ENCODE data around the gene BMP7. TPM values are rescaled to one million over a fixed set of nuclear protein-coding genes. Genes with fewer than 3 reads are reported as not detected.

BMP7 gene
- total and polyA plus RNA-seq, 2 experiments from 2014 or later: 15.9 to 22.8 TPM

GRCh38 chr20:57163041-57163440 is 103.4 kb downstream of the BMP7 start:
- H3K4me3 ChIP-seq: no peak overlapping the region
- no peak overlapping the region for H2AFZ ChIP-seq
- H3K36me3 ChIP-seq (ENCODE audit: insufficient read depth): no peaks in the 10 kb centered on the region
- DNase-seq (ENCODE audit: low spot score) (no peak), ATAC-seq (no peak)
- TF ChIP-seq, protein P1, sequence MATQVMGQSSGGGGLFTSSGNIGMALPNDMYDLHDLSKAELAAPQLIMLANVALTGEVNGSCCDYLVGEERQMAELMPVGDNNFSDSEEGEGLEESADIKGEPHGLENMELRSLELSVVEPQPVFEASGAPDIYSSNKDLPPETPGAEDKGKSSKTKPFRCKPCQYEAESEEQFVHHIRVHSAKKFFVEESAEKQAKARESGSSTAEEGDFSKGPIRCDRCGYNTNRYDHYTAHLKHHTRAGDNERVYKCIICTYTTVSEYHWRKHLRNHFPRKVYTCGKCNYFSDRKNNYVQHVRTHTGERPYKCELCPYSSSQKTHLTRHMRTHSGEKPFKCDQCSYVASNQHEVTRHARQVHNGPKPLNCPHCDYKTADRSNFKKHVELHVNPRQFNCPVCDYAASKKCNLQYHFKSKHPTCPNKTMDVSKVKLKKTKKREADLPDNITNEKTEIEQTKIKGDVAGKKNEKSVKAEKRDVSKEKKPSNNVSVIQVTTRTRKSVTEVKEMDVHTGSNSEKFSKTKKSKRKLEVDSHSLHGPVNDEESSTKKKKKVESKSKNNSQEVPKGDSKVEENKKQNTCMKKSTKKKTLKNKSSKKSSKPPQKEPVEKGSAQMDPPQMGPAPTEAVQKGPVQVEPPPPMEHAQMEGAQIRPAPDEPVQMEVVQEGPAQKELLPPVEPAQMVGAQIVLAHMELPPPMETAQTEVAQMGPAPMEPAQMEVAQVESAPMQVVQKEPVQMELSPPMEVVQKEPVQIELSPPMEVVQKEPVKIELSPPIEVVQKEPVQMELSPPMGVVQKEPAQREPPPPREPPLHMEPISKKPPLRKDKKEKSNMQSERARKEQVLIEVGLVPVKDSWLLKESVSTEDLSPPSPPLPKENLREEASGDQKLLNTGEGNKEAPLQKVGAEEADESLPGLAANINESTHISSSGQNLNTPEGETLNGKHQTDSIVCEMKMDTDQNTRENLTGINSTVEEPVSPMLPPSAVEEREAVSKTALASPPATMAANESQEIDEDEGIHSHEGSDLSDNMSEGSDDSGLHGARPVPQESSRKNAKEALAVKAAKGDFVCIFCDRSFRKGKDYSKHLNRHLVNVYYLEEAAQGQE (IDR thresholded peaks at IDR 0.05; ENCODE audit: unreplicated experiment): no peak
- no peak for TF ChIP-seq CREB1 (CRISPR knock-in tag; IDR thresholded peaks at IDR 0.05; ENCODE audit: low read depth)
- no peak for TF ChIP-seq EZH2 (IDR thresholded peaks at IDR 0.05; ENCODE audit: low read depth, unreplicated experiment)
- TF ChIP-seq STAT1 (IDR thresholded peaks at IDR 0.05; ENCODE audit: unreplicated experiment): no peak
- TF ChIP-seq EZH2phosphoT487 (IDR thresholded peaks at IDR 0.05; ENCODE audit: unreplicated experiment): no peak
- no peak for TF ChIP-seq POLR2AphosphoS5 (IDR thresholded peaks at IDR 0.05; ENCODE audit: low read depth)
- no peak for TF ChIP-seq ETS1 (IDR thresholded peaks at IDR 0.05)
- no peak for TF ChIP-seq NANOG (IDR thresholded peaks at IDR 0.05; ENCODE audit: borderline replicate concordance)
- TF ChIP-seq, protein P2, sequence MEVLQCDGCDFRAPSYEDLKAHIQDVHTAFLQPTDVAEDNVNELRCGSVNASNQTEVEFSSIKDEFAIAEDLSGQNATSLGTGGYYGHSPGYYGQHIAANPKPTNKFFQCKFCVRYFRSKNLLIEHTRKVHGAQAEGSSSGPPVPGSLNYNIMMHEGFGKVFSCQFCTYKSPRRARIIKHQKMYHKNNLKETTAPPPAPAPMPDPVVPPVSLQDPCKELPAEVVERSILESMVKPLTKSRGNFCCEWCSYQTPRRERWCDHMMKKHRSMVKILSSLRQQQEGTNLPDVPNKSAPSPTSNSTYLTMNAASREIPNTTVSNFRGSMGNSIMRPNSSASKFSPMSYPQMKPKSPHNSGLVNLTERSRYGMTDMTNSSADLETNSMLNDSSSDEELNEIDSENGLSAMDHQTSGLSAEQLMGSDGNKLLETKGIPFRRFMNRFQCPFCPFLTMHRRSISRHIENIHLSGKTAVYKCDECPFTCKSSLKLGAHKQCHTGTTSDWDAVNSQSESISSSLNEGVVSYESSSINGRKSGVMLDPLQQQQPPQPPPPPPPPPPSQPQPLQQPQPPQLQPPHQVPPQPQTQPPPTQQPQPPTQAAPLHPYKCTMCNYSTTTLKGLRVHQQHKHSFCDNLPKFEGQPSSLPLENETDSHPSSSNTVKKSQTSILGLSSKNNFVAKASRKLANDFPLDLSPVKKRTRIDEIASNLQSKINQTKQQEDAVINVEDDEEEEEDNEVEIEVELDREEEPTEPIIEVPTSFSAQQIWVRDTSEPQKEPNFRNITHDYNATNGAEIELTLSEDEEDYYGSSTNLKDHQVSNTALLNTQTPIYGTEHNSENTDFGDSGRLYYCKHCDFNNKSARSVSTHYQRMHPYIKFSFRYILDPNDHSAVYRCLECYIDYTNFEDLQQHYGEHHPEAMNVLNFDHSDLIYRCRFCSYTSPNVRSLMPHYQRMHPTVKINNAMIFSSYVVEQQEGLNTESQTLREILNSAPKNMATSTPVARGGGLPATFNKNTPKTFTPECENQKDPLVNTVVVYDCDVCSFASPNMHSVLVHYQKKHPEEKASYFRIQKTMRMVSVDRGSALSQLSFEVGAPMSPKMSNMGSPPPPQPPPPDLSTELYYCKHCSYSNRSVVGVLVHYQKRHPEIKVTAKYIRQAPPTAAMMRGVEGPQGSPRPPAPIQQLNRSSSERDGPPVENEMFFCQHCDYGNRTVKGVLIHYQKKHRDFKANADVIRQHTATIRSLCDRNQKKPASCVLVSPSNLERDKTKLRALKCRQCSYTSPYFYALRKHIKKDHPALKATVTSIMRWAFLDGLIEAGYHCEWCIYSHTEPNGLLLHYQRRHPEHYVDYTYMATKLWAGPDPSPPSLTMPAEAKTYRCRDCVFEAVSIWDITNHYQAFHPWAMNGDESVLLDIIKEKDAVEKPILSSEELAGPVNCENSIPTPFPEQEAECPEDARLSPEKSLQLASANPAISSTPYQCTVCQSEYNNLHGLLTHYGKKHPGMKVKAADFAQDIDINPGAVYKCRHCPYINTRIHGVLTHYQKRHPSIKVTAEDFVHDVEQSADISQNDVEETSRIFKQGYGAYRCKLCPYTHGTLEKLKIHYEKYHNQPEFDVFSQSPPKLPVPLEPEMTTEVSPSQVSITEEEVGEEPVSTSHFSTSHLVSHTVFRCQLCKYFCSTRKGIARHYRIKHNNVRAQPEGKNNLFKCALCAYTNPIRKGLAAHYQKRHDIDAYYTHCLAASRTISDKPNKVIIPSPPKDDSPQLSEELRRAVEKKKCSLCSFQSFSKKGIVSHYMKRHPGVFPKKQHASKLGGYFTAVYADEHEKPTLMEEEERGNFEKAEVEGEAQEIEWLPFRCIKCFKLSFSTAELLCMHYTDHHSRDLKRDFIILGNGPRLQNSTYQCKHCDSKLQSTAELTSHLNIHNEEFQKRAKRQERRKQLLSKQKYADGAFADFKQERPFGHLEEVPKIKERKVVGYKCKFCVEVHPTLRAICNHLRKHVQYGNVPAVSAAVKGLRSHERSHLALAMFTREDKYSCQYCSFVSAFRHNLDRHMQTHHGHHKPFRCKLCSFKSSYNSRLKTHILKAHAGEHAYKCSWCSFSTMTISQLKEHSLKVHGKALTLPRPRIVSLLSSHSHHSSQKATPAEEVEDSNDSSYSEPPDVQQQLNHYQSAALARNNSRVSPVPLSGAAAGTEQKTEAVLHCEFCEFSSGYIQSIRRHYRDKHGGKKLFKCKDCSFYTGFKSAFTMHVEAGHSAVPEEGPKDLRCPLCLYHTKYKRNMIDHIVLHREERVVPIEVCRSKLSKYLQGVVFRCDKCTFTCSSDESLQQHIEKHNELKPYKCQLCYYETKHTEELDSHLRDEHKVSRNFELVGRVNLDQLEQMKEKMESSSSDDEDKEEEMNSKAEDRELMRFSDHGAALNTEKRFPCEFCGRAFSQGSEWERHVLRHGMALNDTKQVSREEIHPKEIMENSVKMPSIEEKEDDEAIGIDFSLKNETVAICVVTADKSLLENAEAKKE (CRISPR knock-in tag; IDR thresholded peaks at IDR 0.05): no peak
- no peak for TF ChIP-seq ZNF331 (CRISPR knock-in tag; IDR thresholded peaks at IDR 0.05; ENCODE audit: low read depth)
- no peak for TF ChIP-seq JUNB (IDR thresholded peaks at IDR 0.05; ENCODE audit: unreplicated experiment)
- TF ChIP-seq CTCF (conservative IDR thresholded peaks at IDR 0.05; ENCODE audit: low read depth in 2 of 2): no peak
- no peak for TF ChIP-seq ZNF114 (CRISPR knock-in tag; IDR thresholded peaks at IDR 0.05)
- no peak overlapping the region for H3K27ac Mint-ChIP-seq
- H3K27me3 Mint-ChIP-seq (ENCODE audit: insufficient read depth, low read depth, poor library complexity): peaks cover 10% of the 10 kb centered on the region
- H3K9me2 ChIP-seq (ENCODE audit: insufficient read depth): no peaks in the 10 kb centered on the region
- no peaks in the 10 kb centered on the region for H3K27me3 ChIP-seq (ENCODE audit: insufficient read depth)
- no peak overlapping the region for H3K4me3 Mint-ChIP-seq
- H3K4me1 ChIP-seq (ENCODE audit: insufficient read depth): peaks cover 4% of the 10 kb centered on the region; the same call in 1 of the 2 replicates
- H3F3A ChIP-seq (replicated peaks; ENCODE audit: low read depth): no peaks in the 10 kb centered on the region
- no peaks in the 10 kb centered on the region; the same call in 2 of the 3 replicates for H3K36me3 Mint-ChIP-seq (ENCODE audit: low read depth)
- no peak overlapping the region for H3K27ac ChIP-seq (ENCODE audit: low read depth)
- H3K9me3 Mint-ChIP-seq: peaks cover 12% of the 10 kb centered on the region
- no peaks in the 10 kb centered on the region for H3K79me2 ChIP-seq (replicated peaks; ENCODE audit: insufficient read depth)
- H3K4me1 Mint-ChIP-seq: peaks cover 15% of the 10 kb centered on the region
- no peak overlapping the region for H3K4me2 ChIP-seq
- no peaks in the 10 kb centered on the region for H4K20me1 ChIP-seq (replicated peaks; ENCODE audit: insufficient read depth)

Data from GM23338 (cell line).